ENCODE data around the gene MPG.

DNA sequence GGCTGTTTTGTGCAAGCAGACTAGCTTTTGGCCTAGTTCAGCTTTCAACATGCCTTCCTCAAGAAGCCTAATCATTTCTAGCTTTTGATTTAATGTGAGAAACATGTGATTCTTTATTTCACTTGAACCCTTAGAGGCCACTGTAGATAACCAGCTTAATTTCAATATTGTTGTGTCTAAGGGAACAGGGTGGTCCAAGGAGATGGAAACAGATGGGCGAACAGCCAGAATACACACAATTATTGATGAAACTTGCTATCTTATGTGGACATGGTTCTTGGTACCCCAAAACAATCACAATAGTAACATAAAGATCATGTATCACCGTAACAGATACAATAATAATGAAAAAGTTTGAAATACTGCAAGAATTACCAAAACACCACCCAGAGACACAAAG lies 55.7 kb downstream of the MPG start:
- TF ChIP-seq, protein P1, sequence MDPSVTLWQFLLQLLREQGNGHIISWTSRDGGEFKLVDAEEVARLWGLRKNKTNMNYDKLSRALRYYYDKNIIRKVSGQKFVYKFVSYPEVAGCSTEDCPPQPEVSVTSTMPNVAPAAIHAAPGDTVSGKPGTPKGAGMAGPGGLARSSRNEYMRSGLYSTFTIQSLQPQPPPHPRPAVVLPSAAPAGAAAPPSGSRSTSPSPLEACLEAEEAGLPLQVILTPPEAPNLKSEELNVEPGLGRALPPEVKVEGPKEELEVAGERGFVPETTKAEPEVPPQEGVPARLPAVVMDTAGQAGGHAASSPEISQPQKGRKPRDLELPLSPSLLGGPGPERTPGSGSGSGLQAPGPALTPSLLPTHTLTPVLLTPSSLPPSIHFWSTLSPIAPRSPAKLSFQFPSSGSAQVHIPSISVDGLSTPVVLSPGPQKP (IDR thresholded peaks at IDR 0.05; ENCODE audit: low read depth, low read length): no peak
- TF ChIP-seq ESRRA (IDR thresholded peaks at IDR 0.05; ENCODE audit: borderline replicate concordance, low read length) (no peak), EHMT2 (IDR thresholded peaks at IDR 0.05; ENCODE audit: low read depth) (no peak), EP300 (IDR thresholded peaks at IDR 0.05) (no peak), RCOR1 (IDR thresholded peaks at IDR 0.05; ENCODE audit: low read depth, low read length) (no peak), RAD21 (conservative IDR thresholded peaks at IDR 0.05 in 1 of 2, IDR thresholded peaks at IDR 0.05 in 1 of 2) (no peak), POLR2A (IDR thresholded peaks at IDR 0.05; ENCODE audit: low read length) (no peak), KDM5A (IDR thresholded peaks at IDR 0.05) (no peak), FOXS1 (CRISPR knock-in tag; IDR thresholded peaks at IDR 0.05) (no peak)
- TF ChIP-seq, protein P2, sequence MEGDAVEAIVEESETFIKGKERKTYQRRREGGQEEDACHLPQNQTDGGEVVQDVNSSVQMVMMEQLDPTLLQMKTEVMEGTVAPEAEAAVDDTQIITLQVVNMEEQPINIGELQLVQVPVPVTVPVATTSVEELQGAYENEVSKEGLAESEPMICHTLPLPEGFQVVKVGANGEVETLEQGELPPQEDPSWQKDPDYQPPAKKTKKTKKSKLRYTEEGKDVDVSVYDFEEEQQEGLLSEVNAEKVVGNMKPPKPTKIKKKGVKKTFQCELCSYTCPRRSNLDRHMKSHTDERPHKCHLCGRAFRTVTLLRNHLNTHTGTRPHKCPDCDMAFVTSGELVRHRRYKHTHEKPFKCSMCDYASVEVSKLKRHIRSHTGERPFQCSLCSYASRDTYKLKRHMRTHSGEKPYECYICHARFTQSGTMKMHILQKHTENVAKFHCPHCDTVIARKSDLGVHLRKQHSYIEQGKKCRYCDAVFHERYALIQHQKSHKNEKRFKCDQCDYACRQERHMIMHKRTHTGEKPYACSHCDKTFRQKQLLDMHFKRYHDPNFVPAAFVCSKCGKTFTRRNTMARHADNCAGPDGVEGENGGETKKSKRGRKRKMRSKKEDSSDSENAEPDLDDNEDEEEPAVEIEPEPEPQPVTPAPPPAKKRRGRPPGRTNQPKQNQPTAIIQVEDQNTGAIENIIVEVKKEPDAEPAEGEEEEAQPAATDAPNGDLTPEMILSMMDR (IDR thresholded peaks at IDR 0.05): no peak
